Measurements from ENCODE around the gene PAPPA2.
A peak's percentile ranks its signal among the peaks of the same experiment; 100 is the strongest.
"Not testable (repeated sequence)": the region's sequence is repeated elsewhere in the genome, so short reads cannot be mapped to it uniquely, and the experiment has no call there.

Gene PAPPA2

DNA sequence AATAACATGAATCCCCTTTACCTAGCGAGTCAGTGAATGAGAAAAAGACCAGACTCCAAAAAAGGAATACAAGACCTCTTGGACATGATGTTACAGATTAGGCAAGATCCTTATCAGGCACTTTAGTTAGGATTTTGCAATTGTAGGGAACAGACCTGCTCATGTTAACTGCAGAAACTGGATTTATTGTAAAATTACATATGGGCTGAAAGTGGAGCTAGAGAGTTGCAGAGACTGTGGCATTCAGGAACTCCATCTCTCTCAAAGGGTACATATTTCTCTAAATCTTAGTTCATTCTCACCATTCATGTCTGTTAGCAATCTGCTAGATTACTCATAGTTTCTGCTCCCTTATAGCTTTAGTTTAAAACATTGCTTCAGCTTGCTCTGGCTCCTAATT lies 142.2 kb downstream of the PAPPA2 start:
- DNase-seq, result no peak

- no peak for DNase-seq
Observed at GRCh38 chr1:176609556-176610408, 146.8 kb downstream of the PAPPA2 start.

- DNase-seq, result no peak
Observed at GRCh38 chr1:176612791-176613190, 149.8 kb downstream of the PAPPA2 start.

GRCh38 chr1:176617881-176618280 lies 154.9 kb downstream of the PAPPA2 start:
- no peak for DNase-seq

- DNase-seq, result no peak
Observed at GRCh38 chr1:176619261-176619660, 156.3 kb downstream of the PAPPA2 start.

- DNase-seq, result no peak
Observed at GRCh38 chr1:176625365-176625764, 162.4 kb downstream of the PAPPA2 start.

DNA sequence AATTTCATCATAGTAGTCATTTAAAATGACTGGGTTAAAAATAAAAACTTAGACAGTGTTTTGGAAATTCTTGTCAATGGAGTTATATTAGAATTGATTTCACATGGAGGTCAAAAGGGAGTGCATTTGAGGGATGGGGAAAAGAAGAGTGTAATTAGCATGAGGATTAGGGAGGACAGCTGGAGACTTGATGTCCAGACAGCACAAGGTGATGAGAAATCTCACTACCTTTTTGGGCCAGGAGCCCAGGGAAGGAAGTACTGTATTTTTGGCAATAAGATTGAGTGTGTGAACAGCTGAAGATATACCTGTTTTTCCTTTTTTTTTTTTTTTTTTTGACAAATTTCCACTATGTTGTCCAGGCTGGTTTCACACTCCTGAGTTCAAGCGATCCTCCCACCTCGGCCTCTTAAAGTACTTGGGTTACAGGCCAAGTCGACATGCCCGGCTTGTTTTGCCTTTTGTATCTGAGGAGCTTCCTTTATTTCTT lies 163.6 kb downstream of the PAPPA2 start:
- no peak for DNase-seq

- DNase-seq, result no peak
Observed at GRCh38 chr1:176628775-176629174, 165.8 kb downstream of the PAPPA2 start.

- DNase-seq, result not testable (repeated sequence)
Observed at GRCh38 chr1:176634733-176635132, 171.8 kb downstream of the PAPPA2 start.

DNA sequence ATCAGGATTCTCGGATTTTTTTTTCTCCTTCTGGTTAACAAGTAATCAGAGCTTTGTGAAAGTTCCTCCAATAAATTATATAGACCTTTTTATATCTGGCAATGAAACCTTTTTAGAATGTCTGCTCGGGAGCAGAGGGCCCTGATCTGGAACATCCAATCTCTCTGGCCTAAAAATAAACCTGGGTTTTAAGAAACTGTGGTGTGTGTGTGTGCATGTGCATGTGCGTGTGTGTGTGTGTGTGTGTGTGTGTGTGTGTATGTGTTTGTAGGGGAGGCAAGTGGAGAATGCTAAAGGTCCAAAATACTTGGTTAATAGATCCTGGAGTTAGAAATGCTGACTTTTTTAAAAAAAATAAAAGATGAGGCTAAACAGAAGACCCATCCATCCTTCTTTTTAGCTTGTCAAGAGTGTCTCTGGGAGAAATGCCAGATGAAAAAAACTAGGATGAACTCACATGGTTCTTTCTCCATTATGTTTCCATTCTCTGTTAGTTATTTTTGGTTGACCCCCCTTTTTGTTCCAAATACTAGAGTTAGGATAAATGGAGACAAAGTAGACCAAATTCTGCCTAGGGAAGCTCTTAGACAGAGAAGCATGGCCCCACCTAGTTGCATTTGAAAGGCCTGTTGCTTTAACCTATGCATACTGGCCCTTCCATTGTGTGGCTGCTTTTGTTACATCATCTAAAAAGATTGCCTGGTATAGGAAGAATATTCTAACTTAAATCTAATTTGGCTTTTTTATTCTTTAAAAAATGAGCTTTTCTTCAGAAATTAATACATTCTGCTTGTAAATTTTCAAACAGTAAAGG lies 175.9 kb downstream of the PAPPA2 start:
- DNase-seq, result no peak

DNA sequence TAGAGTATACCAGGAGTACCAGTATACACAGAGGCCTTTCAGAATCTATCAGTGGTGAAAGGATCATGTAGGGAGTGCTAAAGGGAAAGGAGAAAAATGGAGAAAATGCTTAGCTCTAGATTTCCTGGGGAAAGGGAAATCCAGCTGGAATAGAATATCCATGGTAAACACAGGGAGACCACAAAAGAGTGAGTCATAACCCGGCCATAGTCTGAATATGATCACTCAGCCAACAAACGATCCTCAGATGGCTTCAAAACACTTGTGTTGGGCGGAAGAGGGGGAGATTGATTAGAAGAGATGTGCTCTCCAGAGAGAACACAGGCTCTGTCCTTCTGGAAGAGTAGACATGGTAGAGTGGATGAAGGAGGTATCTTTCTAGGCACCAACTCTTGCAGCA lies 180.6 kb downstream of the PAPPA2 start:
- no peak for DNase-seq

GRCh38 chr1:176648556-176648955 lies 185.6 kb downstream of the PAPPA2 start:
- no peak for DNase-seq

DNA sequence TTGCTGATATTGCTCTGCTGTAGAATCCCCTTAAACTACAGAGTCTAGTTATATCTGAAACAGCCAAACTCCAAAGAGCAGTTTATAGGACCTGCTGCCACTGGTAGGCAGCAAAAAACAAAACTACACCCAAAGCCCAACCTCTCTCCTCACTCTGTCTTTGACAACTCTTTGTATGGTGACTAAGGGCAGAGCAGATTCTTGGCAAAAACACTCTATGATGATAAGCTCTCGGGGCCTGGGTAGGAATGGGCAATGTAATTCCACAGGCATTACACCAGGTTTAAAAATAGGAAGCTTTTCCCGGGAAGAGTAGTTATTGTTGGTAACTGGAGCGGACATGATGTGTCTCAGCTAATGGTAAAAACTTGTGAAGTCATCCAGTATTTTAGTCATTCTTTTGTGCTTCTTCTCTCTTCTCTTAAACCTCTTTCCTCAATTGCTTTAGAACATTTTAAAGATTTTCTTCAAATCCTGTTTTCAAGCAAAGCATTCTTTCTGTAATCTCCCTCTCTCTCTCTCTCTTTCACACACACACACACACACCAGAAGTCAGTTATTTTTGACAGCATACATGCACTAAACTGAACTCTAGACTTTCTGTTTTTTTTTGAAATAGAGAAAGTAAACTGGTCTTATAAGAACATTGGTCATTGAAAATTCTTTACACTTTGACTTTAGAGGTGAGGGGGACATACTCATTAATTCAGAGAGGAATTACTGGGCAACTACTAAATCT lies 193.5 kb downstream of the PAPPA2 start:
- no peak for DNase-seq

DNA sequence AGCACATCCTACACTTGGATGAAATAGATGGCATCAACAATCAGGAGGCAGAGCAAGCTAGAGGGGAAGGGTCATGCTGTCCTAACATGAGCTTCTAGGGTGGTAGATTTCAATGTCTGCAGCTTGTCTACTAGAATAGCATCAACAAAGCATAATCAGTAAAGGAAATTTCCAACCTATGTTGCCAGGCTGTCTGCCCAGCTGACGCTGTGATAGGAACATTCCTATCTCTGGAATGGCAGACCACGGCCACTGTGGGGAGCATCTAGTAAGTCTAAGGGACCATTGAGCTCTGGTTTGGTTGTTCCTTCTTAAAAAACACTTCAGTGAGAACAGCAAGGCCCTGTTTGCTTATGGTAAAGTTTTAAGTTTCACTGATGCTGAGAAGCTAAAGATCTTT lies 206.8 kb downstream of the PAPPA2 start:
- no peak for DNase-seq

- no peak for DNase-seq
Observed at GRCh38 chr1:176670853-176671252, 207.9 kb downstream of the PAPPA2 start.

GRCh38 chr1:176682830-176683535 lies 220.0 kb downstream of the PAPPA2 start:
- no peak for DNase-seq

- DNase-seq, result peak; percentile 4 to 9
Observed at GRCh38 chr1:176691251-176692228, 228.6 kb downstream of the PAPPA2 start.

- no peak for DNase-seq
Observed at GRCh38 chr1:176692431-176692830, 229.5 kb downstream of the PAPPA2 start.

DNA sequence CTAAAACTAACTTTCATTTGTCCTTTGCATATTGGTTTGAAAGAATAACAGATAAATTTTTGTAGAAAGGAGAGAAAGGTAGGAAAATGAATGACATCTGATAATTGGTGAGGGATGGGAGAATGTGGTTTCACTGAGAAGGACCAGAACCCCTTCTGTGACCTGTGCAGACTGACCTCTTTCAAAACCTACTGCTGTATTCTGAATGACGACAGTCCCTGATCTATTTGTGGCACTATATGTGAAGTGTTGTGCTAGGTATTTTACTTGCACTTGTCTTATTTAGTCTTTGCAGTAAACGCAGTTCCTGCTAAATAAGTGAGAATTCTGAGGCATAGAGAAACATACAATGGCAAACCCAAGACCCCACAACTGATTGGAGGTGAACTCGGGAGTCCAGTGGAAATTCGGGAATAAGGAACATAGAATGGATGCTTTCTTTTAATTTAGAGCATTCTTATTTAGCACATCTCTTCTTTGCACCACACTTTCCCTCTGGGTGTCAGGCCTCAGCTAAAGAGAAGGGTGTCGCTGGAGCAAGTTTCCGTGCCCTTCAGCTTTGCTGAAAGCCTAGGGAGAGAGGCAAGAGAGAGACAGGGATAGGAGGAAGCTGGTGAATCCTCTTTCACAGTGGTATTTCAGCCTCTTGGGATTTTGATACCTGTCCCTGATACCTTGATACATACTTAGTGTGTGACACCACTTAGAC lies 230.2 kb downstream of the PAPPA2 start:
- DNase-seq, result no peak

DNA sequence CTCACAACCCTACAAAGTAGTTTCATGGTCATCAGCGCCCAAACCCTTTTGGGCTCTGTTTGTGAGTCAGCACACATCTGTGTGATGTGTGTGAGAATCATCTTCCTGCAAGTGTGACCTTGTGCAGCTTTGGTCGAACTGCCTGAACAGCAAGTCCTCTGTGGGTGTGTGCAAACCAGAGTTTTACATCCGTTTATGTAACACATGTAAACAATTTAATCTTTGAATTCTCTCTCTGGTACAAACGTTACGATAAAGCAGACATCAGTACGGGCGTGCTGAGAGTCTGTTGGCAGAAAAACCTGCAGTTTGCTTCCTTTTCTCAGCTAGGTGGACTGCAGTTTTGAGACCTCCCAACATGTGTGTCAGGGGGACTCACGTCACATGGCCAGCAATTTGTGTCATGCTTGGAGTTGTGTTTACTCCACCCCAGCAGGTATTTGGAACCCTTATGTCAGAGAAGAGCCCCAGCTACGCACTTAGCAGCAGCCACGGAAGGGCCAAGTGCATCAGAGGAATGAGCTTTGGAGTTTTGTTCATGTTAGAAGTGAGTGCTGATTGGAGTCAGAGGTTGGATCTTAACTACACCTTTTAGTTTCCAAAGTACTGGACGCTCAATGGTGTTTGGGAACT lies 230.8 kb downstream of the PAPPA2 start:
- no peak for DNase-seq
